Activated CD4-positive, alpha-beta T cell treated with anti-CD3 and anti-CD28 coated beads, Interleukin-2, Interleukin-4, amounts not matched to agents 100 ng/mL and 50 ng/mL, durations not matched to agents 16 hours and 8 hours (primary cell): Measurements from ENCODE around the gene ATP6V1B1.
"Not testable (repeated sequence)": the region's sequence is repeated elsewhere in the genome, so short reads cannot be mapped to it uniquely, and the experiment has no call there.

Source experiments
- DNase-seq: peaks from one replicate; pipeline ENCODE4 v3.0.0-alpha.2; 2020; ENCODE audit warnings: low spot score

The ATP6V1B1 gene

GRCh38 chr2:70988726-70989648 lies 53.3 kb downstream of the ATP6V1B1 start:
- no peak for DNase-seq

- DNase-seq: no peak
These were observed 54.5 kb downstream of the ATP6V1B1 start for GRCh38 chr2:70990216-70990615.

- no peak for DNase-seq
These were observed 55.4 kb downstream of the ATP6V1B1 start for GRCh38 chr2:70991142-70991541.

DNA sequence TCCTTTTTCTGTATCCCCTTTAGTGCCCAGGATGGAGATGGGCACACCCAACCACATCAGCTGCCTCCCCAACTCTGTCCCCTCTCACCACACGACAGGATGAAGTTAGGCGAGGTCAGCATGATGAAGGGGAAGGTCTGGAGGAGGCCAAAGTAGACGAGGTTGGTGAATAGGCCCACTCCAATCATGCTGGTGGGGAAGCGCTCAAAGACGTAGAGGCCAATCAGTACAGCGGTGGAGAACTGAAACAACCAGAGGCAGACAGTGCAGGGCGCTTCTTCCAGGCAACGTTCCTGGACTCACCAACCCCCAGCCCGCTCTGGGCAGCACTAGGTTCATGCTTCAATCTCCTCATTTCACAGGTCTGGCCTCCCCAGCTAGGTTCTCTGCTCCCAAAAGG lies 56.0 kb downstream of the ATP6V1B1 start:
- no peak for DNase-seq

DNA sequence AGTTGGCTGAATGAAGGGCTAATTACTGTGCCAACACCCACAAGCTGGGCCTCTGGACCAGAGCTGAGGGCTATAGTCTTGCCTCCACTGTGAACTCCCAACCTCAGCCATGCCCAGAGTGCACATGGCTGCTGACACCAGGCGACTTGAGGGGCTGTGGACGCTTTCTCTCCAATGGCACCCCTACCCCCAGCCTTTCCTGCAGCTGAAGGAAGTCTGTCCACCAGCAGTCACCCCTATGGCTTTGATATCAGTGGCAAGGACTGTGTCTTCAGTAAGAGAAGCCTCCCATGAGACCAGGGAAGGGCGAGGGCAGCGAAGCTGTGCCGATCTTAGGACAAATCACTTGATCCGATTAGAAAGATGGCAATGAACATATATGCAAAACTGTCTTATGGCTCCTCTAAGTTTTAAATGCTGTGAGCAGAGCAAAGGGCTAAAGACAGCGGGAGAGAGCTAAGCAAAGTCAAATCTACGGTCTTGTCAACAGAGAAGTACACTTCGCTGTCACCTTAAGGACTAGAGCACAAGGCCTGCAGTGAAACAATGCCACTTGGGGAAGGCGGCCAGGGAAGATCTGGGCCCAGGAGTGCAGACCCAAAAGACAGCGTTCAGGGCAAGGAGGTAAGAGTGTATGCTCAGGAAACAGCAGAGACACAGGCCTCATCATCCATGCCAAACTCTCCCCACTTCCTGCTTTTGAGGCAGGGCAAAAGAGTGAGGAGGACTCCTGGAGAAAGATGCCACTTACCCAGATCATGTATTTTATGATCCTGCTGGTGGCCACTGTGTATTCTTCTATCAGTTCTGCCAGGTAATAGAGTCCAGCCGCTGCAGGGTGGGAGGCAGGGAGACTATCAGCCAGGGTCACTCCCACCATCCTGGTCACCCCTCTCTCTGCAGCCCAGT lies 57.5 kb downstream of the ATP6V1B1 start:
- no peak for DNase-seq

DNA sequence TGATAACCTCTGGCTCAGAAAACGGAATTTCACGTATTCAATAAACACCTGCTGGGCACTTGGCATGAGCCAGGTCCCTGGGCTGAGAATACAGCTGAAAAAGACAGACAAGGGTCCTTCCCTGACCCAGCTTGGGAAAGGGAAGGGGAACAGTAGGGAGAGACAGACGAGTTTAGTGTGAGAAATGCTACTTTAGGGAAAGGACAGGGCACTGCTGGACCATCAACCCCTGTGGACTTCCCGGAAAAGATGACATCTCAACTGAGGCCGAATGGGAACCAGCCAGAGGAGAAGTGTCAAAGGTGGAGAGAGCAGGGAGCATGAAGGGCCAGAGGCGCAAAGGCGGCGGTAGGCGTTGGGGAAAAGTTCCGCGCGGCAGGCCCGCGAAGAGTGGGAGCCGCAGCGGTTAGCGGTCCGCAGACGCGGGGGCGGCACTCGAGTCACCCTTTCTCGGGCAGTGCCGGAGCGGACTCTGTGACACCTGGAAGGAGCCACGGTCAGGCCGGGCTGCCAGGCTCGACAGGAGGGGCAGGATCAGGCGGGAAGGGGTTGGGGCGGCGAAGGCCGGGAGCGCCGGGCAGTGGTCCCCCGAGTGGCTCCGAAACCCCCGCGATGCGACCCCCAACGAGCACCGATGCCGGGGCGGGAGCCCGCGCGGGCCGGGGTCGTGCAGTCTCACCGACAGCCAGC lies 58.5 kb downstream of the ATP6V1B1 start:
- DNase-seq: no peak

GRCh38 chr2:70994699-70995425 lies 59.2 kb downstream of the ATP6V1B1 start, which contains the start of gene TEX261:
Gene TEX261, minus strand, starts transcription at chr2:70994873. Its CDS starts 116 bp downstream, at chr2:70994757.
- peak; percentile 92 for DNase-seq

DNA sequence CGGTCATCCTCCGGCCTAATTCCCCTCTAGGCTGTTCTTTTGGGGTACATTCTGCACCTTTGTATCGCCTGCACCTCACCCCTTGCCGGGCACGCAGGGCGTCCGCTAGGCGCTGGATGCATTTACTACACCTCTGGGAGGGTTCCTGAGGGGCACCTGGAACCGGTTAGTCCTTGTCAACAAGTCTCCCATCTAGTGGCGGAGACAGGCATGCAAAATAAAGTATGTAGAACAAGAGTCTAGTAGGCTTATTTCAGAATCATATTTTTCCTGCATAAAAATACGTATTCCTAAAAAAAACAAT lies 59.7 kb downstream of the ATP6V1B1 start:
- DNase-seq: peak; percentile 54

DNA sequence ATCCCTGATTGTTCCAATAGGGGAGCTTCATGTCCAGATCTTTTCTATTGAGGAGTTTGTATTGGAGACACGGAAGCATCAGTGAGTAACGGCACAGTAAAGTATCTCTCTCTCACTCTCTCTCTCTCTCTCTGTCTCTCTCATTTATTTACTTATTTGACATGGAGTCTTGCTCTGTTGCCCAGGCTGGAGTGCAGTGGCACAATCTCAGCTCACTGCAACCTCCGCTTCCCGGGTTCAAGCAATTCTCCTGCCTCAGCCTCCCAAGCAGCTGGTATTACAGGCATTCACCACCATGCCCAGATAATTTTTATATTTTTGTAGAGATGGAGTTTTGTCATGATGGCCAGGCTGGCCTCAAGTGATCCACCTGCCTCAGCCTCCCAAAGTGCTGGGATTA lies 63.2 kb downstream of the ATP6V1B1 start:
- not testable (repeated sequence) for DNase-seq

GRCh38 chr2:70999362-70999761 lies 63.7 kb downstream of the ATP6V1B1 start:
- DNase-seq: no peak

DNA sequence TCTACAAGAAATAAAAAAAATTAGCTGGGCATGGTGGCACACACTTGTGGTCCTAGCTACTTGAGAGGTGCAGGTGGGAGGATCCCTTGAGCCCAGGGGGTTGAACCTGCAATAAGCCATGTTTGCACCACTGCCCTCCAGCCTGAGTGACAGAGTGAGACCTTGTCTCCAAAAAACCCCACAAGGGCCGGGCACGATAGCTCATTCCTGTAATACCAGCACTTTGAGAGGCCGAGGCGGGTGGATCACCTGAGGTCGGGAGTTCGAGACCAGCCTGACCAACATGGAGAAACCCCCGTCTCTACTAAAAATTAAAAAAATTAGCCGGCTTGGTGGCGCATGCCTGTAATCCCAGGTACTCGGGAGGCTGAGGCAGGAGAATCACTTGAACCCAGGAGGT lies 64.2 kb downstream of the ATP6V1B1 start:
- not testable (repeated sequence) for DNase-seq

GRCh38 chr2:71000780-71001591 lies 65.3 kb downstream of the ATP6V1B1 start:
- peak; percentile 87 for DNase-seq

DNA sequence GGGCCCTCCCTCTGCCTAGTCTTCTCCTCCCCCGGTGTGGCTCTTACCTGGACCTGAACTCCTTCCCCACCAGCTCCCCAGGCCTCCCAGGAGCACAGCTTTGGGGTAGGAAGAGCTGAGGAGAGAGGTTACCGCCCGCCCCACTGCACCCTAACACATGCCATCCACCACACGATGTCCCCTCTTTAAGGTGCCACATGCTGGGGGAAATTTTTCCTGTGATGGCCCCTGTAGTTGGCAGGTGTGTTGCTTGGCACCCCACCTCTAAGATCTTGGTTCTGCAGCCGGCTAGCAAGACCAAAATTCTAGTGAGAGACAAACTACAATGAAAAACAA lies 65.9 kb downstream of the ATP6V1B1 start:
- no peak for DNase-seq

- no peak for DNase-seq
These were observed 66.4 kb downstream of the ATP6V1B1 start for GRCh38 chr2:71001981-71002570.

DNA sequence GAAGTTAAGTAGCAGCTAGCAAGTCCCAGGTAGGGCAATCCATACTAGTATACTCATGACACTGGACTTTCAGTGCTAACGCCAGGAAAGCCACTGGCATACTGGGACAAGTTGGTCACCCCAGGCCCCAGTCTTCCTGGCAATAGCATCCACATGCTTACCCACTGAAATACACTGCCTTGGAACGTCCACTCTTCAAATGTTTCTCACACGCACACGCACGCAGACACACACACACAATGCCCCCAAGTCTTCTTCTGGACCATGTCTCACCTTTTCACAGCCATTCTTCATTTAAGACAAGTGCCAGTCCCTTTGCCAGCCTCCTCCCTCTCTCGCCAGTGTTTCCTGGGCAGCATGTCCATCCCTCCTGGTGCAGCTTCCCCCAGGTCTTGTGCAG lies 67.7 kb downstream of the ATP6V1B1 start:
- no peak for DNase-seq

GRCh38 chr2:71003966-71004755 lies 68.5 kb downstream of the ATP6V1B1 start:
- no peak for DNase-seq

GRCh38 chr2:71004857-71005256 lies 69.2 kb downstream of the ATP6V1B1 start:
- DNase-seq: no peak

DNA sequence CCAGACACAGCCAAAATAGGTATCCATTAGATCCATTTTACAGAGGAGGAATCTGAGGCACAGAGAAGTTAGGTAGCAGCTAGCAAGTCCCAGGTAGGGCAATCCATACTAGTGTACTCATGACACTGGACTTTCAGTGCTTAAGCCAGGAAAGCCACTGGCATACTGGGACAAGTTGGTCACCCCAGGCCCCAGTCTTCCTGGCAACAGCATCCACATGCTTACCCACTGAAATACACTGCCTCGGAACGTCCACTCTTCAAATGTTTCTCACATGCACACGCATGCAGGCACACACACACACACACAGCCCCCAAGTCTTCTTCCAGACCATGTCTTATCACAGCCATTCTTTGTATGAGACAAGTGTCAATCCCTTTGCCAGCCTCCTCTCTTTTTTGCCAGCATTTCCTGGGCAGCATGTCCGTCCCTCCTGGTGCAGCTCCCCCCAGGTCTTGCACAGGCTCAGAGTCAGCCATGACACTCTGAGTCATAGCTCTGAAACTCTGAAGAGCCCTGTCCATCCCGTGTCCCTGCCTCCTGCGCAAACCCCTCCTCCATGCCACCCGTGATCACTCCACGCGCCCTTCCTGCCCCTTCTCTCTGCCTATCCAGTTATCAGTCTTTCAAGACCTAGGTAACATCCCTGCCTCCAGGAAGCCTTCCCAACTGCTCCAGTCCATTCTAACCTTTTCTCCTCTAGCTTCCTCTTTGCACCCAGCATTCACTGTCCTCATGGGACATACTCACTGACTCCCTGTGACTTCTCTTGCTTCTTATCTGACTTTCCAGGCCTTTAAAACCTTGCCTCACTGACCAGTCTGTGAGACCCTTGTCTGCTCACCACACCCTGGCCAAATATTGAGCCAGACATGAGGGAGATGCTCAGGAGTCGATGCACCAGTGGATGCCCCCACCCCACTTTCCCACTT lies 69.8 kb downstream of the ATP6V1B1 start:
- DNase-seq: no peak

GRCh38 chr2:71006323-71006722 lies 70.6 kb downstream of the ATP6V1B1 start:
- DNase-seq: no peak
